22Rv1 (cell line): ENCODE results near the gene ZSCAN18.

Experiments used
- CTCF ChIP-seq: fragments of 450-650 bp; IDR thresholded peaks from 2 replicates; pipeline ENCODE4 v1.5.1; 2017; ENCODE audit warnings: mild to moderate bottlenecking
- ZFX ChIP-seq: fragments of 450-650 bp; IDR thresholded peaks from 2 replicates; pipeline ENCODE4 v1.6.1; 2017; ENCODE audit warnings: antibody characterized with exemption, borderline replicate concordance

- no peak for TF ChIP-seq CTCF
- no peak for TF ChIP-seq ZFX
These were observed 37.8 kb downstream of the ZSCAN18 start for GRCh38 chr19:58060231-58060630.
